Measurements from ENCODE around the gene KRT20.

DNA sequence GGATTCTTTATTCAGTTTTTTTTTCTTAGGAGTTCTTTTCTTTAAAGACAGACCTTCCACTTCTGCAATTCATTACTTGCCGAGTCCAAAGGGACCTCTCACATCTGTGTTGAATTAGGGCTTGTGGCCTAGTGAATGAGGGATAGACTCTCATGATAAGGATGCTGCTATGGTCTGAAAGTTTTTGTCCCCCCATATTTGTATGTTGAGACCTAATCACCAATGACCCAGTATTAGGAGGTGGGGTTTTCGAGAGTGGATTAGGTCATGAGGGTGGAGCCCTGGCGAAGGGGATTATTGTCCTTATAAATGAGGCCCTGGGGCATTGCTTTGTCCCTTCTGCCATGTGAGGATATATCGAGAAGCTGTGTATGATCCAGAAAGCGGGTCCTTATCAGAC is 27.5 kb downstream of the KRT20 start:
- no peak for TF ChIP-seq CTCF (IDR thresholded peaks at IDR 0.05)
- no peak for TF ChIP-seq POLR2A (IDR thresholded peaks at IDR 0.05)
- TF ChIP-seq POLR2AphosphoS5 (IDR thresholded peaks at IDR 0.05): no peak

Measured in stomach (tissue), 4 donors.